ENCODE data around the gene CSNK2A1. TPM values are rescaled to one million over a fixed set of nuclear protein-coding genes. Genes with fewer than 3 reads are reported as not detected.
"Not testable (repeated sequence)": the region's sequence is repeated elsewhere in the genome, so short reads cannot be mapped to it uniquely, and the experiment has no call there.

The CSNK2A1 gene
- total RNA-seq, 1 experiment from 2014 or later: 205 TPM

DNA sequence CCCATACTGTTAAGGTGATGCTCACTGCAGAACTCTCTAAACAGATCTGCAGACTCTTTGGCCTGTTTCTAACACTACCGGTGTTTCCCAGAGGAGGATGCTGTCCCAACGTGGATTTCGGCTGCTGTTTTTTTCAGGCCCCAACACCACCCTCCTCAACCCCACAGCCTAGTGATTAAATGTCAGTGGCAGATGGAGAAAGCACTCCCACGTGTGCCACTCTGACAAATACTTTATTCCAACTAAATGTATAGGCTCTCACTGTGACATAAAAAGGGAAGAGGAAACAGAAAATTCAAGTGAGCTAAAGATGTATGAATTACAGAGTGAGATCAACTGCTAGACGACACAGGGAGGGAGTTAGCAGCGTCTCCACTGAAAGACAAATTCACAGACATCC, 84.8 kb downstream of the CSNK2A1 start:
- Histone ChIP-seq H3K4me3 (ENCODE audit: low read depth, low read length) (no peak overlapping the region), H3K4me1 (peaks cover 15% of the 10 kb centered on the region), H3K27me3 (replicated peaks; ENCODE audit: control insufficient read depth, insufficient read depth, low read length) (no peaks in the 10 kb centered on the region), H3K9me3 (no peaks in the 10 kb centered on the region), H3K36me3 (ENCODE audit: control insufficient read depth, insufficient read depth, low read length) (no peaks in the 10 kb centered on the region)
- no peak for DNase-seq
- peaks cover 13% of the 10 kb centered on the region for H3K36me3 Mint-ChIP-seq (ENCODE audit: insufficient read depth, unreplicated experiment)
- CTCF ChIA-PET: no interaction called here
- H3K27ac Mint-ChIP-seq (ENCODE audit: unreplicated experiment): no peak overlapping the region
- no peaks in the 10 kb centered on the region for H3K27me3 Mint-ChIP-seq (ENCODE audit: insufficient read depth, unreplicated experiment)
- H3K9me3 Mint-ChIP-seq (ENCODE audit: unreplicated experiment): no peaks in the 10 kb centered on the region
- H3K4me1 Mint-ChIP-seq (ENCODE audit: low read depth, unreplicated experiment): peaks cover 15% of the 10 kb centered on the region
- no peak overlapping the region for H3K4me3 Mint-ChIP-seq (ENCODE audit: unreplicated experiment)
- TF ChIP-seq, protein P1, sequence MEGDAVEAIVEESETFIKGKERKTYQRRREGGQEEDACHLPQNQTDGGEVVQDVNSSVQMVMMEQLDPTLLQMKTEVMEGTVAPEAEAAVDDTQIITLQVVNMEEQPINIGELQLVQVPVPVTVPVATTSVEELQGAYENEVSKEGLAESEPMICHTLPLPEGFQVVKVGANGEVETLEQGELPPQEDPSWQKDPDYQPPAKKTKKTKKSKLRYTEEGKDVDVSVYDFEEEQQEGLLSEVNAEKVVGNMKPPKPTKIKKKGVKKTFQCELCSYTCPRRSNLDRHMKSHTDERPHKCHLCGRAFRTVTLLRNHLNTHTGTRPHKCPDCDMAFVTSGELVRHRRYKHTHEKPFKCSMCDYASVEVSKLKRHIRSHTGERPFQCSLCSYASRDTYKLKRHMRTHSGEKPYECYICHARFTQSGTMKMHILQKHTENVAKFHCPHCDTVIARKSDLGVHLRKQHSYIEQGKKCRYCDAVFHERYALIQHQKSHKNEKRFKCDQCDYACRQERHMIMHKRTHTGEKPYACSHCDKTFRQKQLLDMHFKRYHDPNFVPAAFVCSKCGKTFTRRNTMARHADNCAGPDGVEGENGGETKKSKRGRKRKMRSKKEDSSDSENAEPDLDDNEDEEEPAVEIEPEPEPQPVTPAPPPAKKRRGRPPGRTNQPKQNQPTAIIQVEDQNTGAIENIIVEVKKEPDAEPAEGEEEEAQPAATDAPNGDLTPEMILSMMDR (IDR thresholded peaks at IDR 0.05; ENCODE audit: insufficient read depth in 1 of 2, low read depth in 1 of 2, low read length in 1 of 2, severe bottlenecking in 1 of 2, unreplicated experiment in 1 of 2): no peak
- no TSS peak for BruUV-seq (replicated peaks)
- intact Hi-C loops (cut with micrococcal nuclease; ENCODE audit: unreplicated experiment): no loop called here
- POLR2A ChIA-PET: interaction anchor here (0.5 kb wide), 1 partner anchor 176 kb away, joined by 3 read pairs; no protein-coding TSS in a partner anchor

DNA sequence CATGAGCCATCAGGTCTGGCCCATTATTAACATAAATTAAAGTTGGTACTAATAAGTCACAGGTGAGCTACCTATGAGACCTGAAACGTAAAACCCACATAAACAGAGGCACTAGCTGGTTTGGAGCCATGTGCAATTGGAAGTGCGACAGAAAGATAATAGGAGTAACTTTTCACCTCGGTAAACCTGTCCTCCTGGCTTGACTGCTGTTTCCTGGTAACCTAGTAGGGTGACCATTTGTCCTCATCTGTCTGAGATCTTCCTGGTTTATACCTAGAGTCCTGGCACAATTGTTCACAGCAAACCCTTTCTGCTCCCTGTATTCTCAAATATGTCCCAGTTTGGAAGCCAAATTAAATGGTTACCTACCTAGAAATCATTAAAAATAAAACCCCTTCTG, 88.6 kb downstream of the CSNK2A1 start:
- Mint-ChIP-seq H3K27me3 (ENCODE audit: insufficient read depth, unreplicated experiment) (no peaks in the 10 kb centered on the region), H3K4me3 (ENCODE audit: unreplicated experiment) (no peak overlapping the region), H3K27ac (ENCODE audit: unreplicated experiment) (no peak overlapping the region), H3K9me3 (ENCODE audit: unreplicated experiment) (no peaks in the 10 kb centered on the region), H3K36me3 (ENCODE audit: insufficient read depth, unreplicated experiment) (peaks cover 18% of the 10 kb centered on the region), H3K4me1 (ENCODE audit: low read depth, unreplicated experiment) (peaks cover 2% of the 10 kb centered on the region)
- no peak overlapping the region for H3K4me3 ChIP-seq (ENCODE audit: low read depth, low read length)
- ChIA-PET POLR2A (no interaction called here), CTCF (no interaction called here)
- H3K27me3 ChIP-seq (replicated peaks; ENCODE audit: control insufficient read depth, insufficient read depth, low read length): no peaks in the 10 kb centered on the region
- H3K4me1 ChIP-seq: no peaks in the 10 kb centered on the region
- H3K36me3 ChIP-seq (ENCODE audit: control insufficient read depth, insufficient read depth, low read length): no peaks in the 10 kb centered on the region
- H3K9me3 ChIP-seq: no peaks in the 10 kb centered on the region
- TF ChIP-seq, protein P1 (IDR thresholded peaks at IDR 0.05; ENCODE audit: insufficient read depth in 1 of 2, low read depth in 1 of 2, low read length in 1 of 2, severe bottlenecking in 1 of 2, unreplicated experiment in 1 of 2): no peak
- no TSS peak for BruUV-seq (replicated peaks)
- intact Hi-C loops (cut with micrococcal nuclease; ENCODE audit: unreplicated experiment): no loop called here
- no peak for DNase-seq

DNA sequence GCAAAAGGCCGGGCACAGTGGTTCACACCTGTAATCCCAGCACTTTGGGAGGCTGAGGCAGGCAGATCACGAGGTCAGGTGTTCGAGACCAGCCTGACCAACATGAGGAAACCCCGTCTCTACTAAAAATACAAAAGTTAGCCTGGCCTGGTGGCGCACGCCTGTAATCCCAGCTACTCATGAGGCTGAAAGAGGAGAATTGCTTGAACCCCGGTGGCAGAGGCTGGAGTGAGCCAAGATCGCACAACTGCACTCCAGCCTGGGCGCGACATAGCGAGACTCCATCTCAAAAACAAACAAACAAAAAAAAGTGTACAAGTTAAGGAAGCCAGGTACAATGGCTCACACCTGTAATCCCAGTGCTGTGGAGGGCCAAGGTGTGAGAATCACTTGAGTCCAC, 91.6 kb downstream of the CSNK2A1 start:
- H3K36me3 ChIP-seq (ENCODE audit: control insufficient read depth, insufficient read depth, low read length); H3K9me3 Mint-ChIP-seq (ENCODE audit: unreplicated experiment); H3K4me1 ChIP-seq; H3K4me1 Mint-ChIP-seq (ENCODE audit: low read depth, unreplicated experiment); H3K27me3 ChIP-seq (replicated peaks; ENCODE audit: control insufficient read depth, insufficient read depth, low read length); DNase-seq; H3K27ac Mint-ChIP-seq (ENCODE audit: unreplicated experiment); H3K4me3 Mint-ChIP-seq (ENCODE audit: unreplicated experiment); H3K27me3 Mint-ChIP-seq (ENCODE audit: insufficient read depth, unreplicated experiment); H3K4me3 ChIP-seq (ENCODE audit: low read depth, low read length); intact Hi-C loops (cut with micrococcal nuclease; ENCODE audit: unreplicated experiment); H3K9me3 ChIP-seq; BruUV-seq (replicated peaks): not testable (repeated sequence)
- CTCF ChIA-PET: interaction anchor here (0.6 kb wide), 1 partner anchor 132 kb away, joined by 3 read pairs; no protein-coding TSS in a partner anchor
- POLR2A ChIA-PET: interaction anchor here (0.6 kb wide), 1 partner anchor 940 kb away, joined by 3 read pairs; no protein-coding TSS in a partner anchor
- peaks cover 44% of the 10 kb centered on the region for H3K36me3 Mint-ChIP-seq (ENCODE audit: insufficient read depth, unreplicated experiment)
